GM13976 (cell line): ENCODE results near the gene PDE11A.

Experiments
- DNase-seq: peaks from one replicate; pipeline ENCODE4 v3.0.0; 2012; ENCODE audit warnings: low spot score
- CTCF ChIP-seq: IDR thresholded peaks from 2 replicates; pipeline ENCODE4 v1.5.1; 2012; ENCODE audit warnings: borderline replicate concordance, mild to moderate bottlenecking; ENCODE audit not compliant: insufficient read depth; ENCODE audit errors: extremely low read depth, missing control alignments, control extremely low read depth
- in situ Hi-C: fragments of 300-500 bp; cut with MboI; formaldehyde crosslinking; loops from one replicate; pipeline ENCODE4 v1.12.0; 2022; ENCODE audit warnings: low sequenced_read_pairs, mixed read lengths, inconsistent platforms; ENCODE audit not compliant: unreplicated experiment

Gene PDE11A

GRCh38 chr2:177603181-177603580, 469.4 kb downstream of the PDE11A start:
- no peak for DNase-seq
- no peak for TF ChIP-seq CTCF
- in situ Hi-C loops, result loop anchor here (25.0 kb wide), 1 partner anchor 266 kb away; no protein-coding TSS in a partner anchor

- no peak for DNase-seq
- no peak for TF ChIP-seq CTCF
- in situ Hi-C loops, result loop anchor here (25.0 kb wide), 1 partner anchor 265 kb away; no protein-coding TSS in a partner anchor
These were observed 469.9 kb downstream of the PDE11A start for GRCh38 chr2:177602611-177603164.

- TF ChIP-seq CTCF, result no peak
- in situ Hi-C loops, result loop anchor here (25.0 kb wide), 1 partner anchor 264 kb away; no protein-coding TSS in a partner anchor
- DNase-seq, result no peak
These were observed 471.7 kb downstream of the PDE11A start for GRCh38 chr2:177600917-177601316.

GRCh38 chr2:177599956-177600355, 472.6 kb downstream of the PDE11A start:
- TF ChIP-seq CTCF, result no peak
- in situ Hi-C loops, result loop anchor here (25.0 kb wide), 1 partner anchor 263 kb away; no protein-coding TSS in a partner anchor
- no peak for DNase-seq

GRCh38 chr2:177599139-177599688, 473.4 kb downstream of the PDE11A start:
- no peak for DNase-seq
- no peak for TF ChIP-seq CTCF
- in situ Hi-C loops, result no loop called here

GRCh38 chr2:177598326-177599138, 474.0 kb downstream of the PDE11A start:
- DNase-seq, result no peak
- TF ChIP-seq CTCF, result no peak
- in situ Hi-C loops, result no loop called here
